HepG2 (cell line): ENCODE results near the gene WWTR1. TPM values are rescaled to one million over a fixed set of nuclear protein-coding genes. Genes with fewer than 3 reads are reported as not detected.
A peak's percentile ranks its signal among the peaks of the same experiment; 100 is the strongest.

Source experiments
- ATAC-seq: fragments of 200-7000 bp; cut with Tn5 transposase; 3 replicates; pipeline ENCODE4 v1.9.1; 2020; ENCODE audit warnings: mild to moderate bottlenecking, moderate library complexity
- BruUV-seq: library from RNA; stranded (reverse); fragments of 400-500 nt; replicated peaks from 2 replicates; lab custom pipeline; 2021; lab: Mats Ljungman, UMichigan
- CTCF ChIA-PET: fragments of 300-600 bp; formaldehyde crosslinking; extraction: SDS; loops from one replicate; lab custom pipeline; 2021; ENCODE audit warnings: low total read pairs, inconsistent platforms, low intra/inter-chr PET ratio; lab: Yijun Ruan, JAX
- POLR2A ChIA-PET: fragments of 350-600 bp; sonication (Branson Sonifier 250); formaldehyde crosslinking; loops from one replicate; lab custom pipeline; 2020; ENCODE audit warnings: antibody characterized with exemption, inconsistent platforms; lab: Yijun Ruan, JAX
- DNase-seq: peaks from one replicate; pipeline ENCODE4 v3.0.0-alpha.2; 2015; ENCODE audit warnings: low spot score
- FAIRE-seq: peaks from 3 replicates; lab custom pipeline; 2011; peaks lifted over from hg19 to GRCh38; lab: Jason Lieb, UNC
- H2AFZ ChIP-seq: one replicate; pipeline ENCODE4 v1.6.1; 2011; ENCODE audit warnings: low read length, inconsistent platforms
- H3K27ac ChIP-seq: fragments of 300-600 bp; 3 replicates; pipeline ENCODE4 v1.8.0; 2011; ENCODE audit warnings: mixed run types, mild to moderate bottlenecking, mixed read lengths, low read length, inconsistent platforms; ENCODE audit not compliant: insufficient read depth; ENCODE audit errors: extremely low read length
- H3K27me3 ChIP-seq, 2 experiments: fragments of 200-600 bp in 1 of 2; 2 replicates in 1 of 2; 3 replicates in 1 of 2; pipeline versions ENCODE4 v1.6.0 to v1.8.0; 2011; ENCODE audit warnings: low read length in 2 of 2, mild to moderate bottlenecking in 2 of 2, moderate library complexity in 2 of 2, inconsistent platforms in 1 of 2; ENCODE audit not compliant: insufficient read depth in 2 of 2, control insufficient read depth in 1 of 2
- H3K36me3 ChIP-seq, 2 experiments: fragments of 200-600 bp in 1 of 2; replicated peaks in 1 of 2; 2 replicates in 1 of 2; 3 replicates in 1 of 2; pipeline versions ENCODE4 v1.5.1 to v1.8.0; 2011; ENCODE audit warnings: low read length in 2 of 2, inconsistent platforms in 1 of 2; ENCODE audit not compliant: insufficient read depth in 2 of 2, control insufficient read depth in 1 of 2
- H3K4me1 ChIP-seq: 2 replicates; pipeline ENCODE4 v1.5.1; 2012; ENCODE audit warnings: low read length, inconsistent platforms; ENCODE audit not compliant: insufficient read depth
- H3K4me2 ChIP-seq: 2 replicates; pipeline ENCODE4 v1.6.0; 2011; ENCODE audit warnings: low read depth, low read length, inconsistent platforms
- H3K4me3 ChIP-seq, 3 experiments: fragments of 200-600 bp in 1 of 3; sonication (generic), shearing (Covaris generic) in 1 of 3; replicated peaks in 1 of 3; 2 replicates each; pipeline ENCODE4 v1.5.1; 2011 to 2016; ENCODE audit warnings: low read length in 3 of 3, inconsistent platforms in 2 of 3, low read depth in 2 of 3, mild to moderate bottlenecking in 2 of 3, control low read depth in 1 of 3, mixed read lengths in 1 of 3; ENCODE audit not compliant: insufficient read depth in 1 of 3
- H3K79me2 ChIP-seq: one replicate; pipeline ENCODE4 v1.6.1; 2011; ENCODE audit warnings: low read length, inconsistent platforms; ENCODE audit not compliant: insufficient read depth
- H3K9ac ChIP-seq: 2 replicates; pipeline ENCODE4 v1.6.0; 2011; ENCODE audit warnings: mild to moderate bottlenecking, low read depth, low read length, inconsistent platforms; ENCODE audit not compliant: insufficient read depth
- H3K9me3 ChIP-seq: 2 replicates; pipeline ENCODE4 v1.5.1; 2012; ENCODE audit warnings: mild to moderate bottlenecking, low read length
- H4K20me1 ChIP-seq: 2 replicates; pipeline ENCODE4 v1.6.0; 2011; ENCODE audit warnings: inconsistent platforms, mild to moderate bottlenecking, low read length, moderate library complexity; ENCODE audit not compliant: insufficient read depth
- ARNT2 ChIP-seq: sonication (generic); formaldehyde crosslinking; IDR thresholded peaks from 2 replicates; pipeline ENCODE4 v1.8.0; 2022; ENCODE audit warnings: mild to moderate bottlenecking, low read depth, missing genetic modification reagents, moderate library complexity
- CEBPG ChIP-seq: IDR thresholded peaks from 2 replicates; pipeline ENCODE4 v1.6.1; 2016
- CREM ChIP-seq, 2 experiments: sonication (generic) in 1 of 2; formaldehyde crosslinking in 1 of 2; IDR thresholded peaks; 2 replicates each; pipeline versions ENCODE4 v1.4.0 to v1.6.1; 2016 to 2020; ENCODE audit warnings: antibody characterized with exemption in 1 of 2, mild to moderate bottlenecking in 1 of 2, missing genetic modification reagents in 1 of 2
- FOXA1 ChIP-seq, 2 experiments: fragments of 450-650 bp in 1 of 2; sonication (generic) in 1 of 2; formaldehyde crosslinking in 1 of 2; IDR thresholded peaks; 2 replicates each; pipeline versions ENCODE4 v1.4.0 to v1.6.1; 2016 to 2020; ENCODE audit warnings: missing genetic modification reagents in 1 of 2
- FOXA3 ChIP-seq: IDR thresholded peaks from 2 replicates; pipeline ENCODE4 v1.6.1; 2016; ENCODE audit warnings: missing genetic modification reagents, missing compliant biosample characterization
- HDAC1 ChIP-seq: sonication (generic); formaldehyde crosslinking; IDR thresholded peaks from 2 replicates; pipeline ENCODE4 v1.5.1; 2020; ENCODE audit warnings: mild to moderate bottlenecking, missing genetic modification reagents
- HDAC2 ChIP-seq: sonication (generic); formaldehyde crosslinking; IDR thresholded peaks from 2 replicates; pipeline ENCODE4 v1.4.0; 2020; ENCODE audit warnings: missing genetic modification reagents
- IRF9 ChIP-seq: sonication (generic); formaldehyde crosslinking; IDR thresholded peaks from 2 replicates; pipeline ENCODE4 v1.8.0; 2022; ENCODE audit warnings: missing genetic modification reagents, mild to moderate bottlenecking, borderline replicate concordance
- KMT2B ChIP-seq: IDR thresholded peaks from 2 replicates; pipeline ENCODE4 v1.6.1; 2016; ENCODE audit warnings: missing genetic modification reagents, missing compliant biosample characterization
- LCORL ChIP-seq, 2 experiments: fragments of 450-650 bp in 1 of 2; sonication (generic) in 1 of 2; formaldehyde crosslinking in 1 of 2; IDR thresholded peaks; 2 replicates each; pipeline versions ENCODE4 v1.5.0 to v1.6.1; 2017 to 2020; ENCODE audit warnings: antibody characterized with exemption in 1 of 2, missing genetic modification reagents in 1 of 2
- PHF21A ChIP-seq: sonication (generic); formaldehyde crosslinking; IDR thresholded peaks from 2 replicates; pipeline ENCODE4 v1.5.0; 2020; ENCODE audit warnings: mild to moderate bottlenecking, missing genetic modification reagents
- PITX1 ChIP-seq: sonication (generic); formaldehyde crosslinking; IDR thresholded peaks from 2 replicates; pipeline ENCODE4 v1.5.1; 2020; ENCODE audit warnings: mild to moderate bottlenecking, missing genetic modification reagents
- POGZ ChIP-seq: sonication (generic); formaldehyde crosslinking; IDR thresholded peaks from 2 replicates; pipeline ENCODE4 v1.4.0; 2020; ENCODE audit warnings: mild to moderate bottlenecking, missing genetic modification reagents
- RARA ChIP-seq: IDR thresholded peaks from 2 replicates; pipeline ENCODE4 v1.6.1; 2016; ENCODE audit warnings: missing genetic modification reagents, missing compliant biosample characterization
- SAP130 ChIP-seq: IDR thresholded peaks from 2 replicates; pipeline ENCODE4 v1.6.1; 2016; ENCODE audit warnings: low read depth
- SOX6 ChIP-seq, 2 experiments: fragments of 450-650 bp in 1 of 2; sonication (generic) in 1 of 2; formaldehyde crosslinking in 1 of 2; IDR thresholded peaks; 2 replicates each; pipeline versions ENCODE4 v1.4.0 to v1.6.1; 2017 to 2020; ENCODE audit warnings: antibody characterized with exemption in 1 of 2, mild to moderate bottlenecking in 1 of 2, missing genetic modification reagents in 1 of 2
- ZBTB33 ChIP-seq: sonication (generic); formaldehyde crosslinking; IDR thresholded peaks from 2 replicates; pipeline ENCODE4 v1.4.0; 2020; ENCODE audit warnings: missing genetic modification reagents
- ZMYM4 ChIP-seq: sonication (generic); formaldehyde crosslinking; IDR thresholded peaks from 2 replicates; pipeline ENCODE4 v1.8.1; 2023; ENCODE audit warnings: mild to moderate bottlenecking, missing genetic modification reagents
- ZNF101 ChIP-seq: sonication (generic); formaldehyde crosslinking; IDR thresholded peaks from 2 replicates; pipeline ENCODE4 v1.4.0; 2020; ENCODE audit warnings: mild to moderate bottlenecking, low read depth, missing genetic modification reagents, borderline replicate concordance
- ZNF296 ChIP-seq: sonication (generic); formaldehyde crosslinking; conservative IDR thresholded peaks from 2 replicates; pipeline ENCODE4 v1.5.0; 2020; ENCODE audit warnings: mild to moderate bottlenecking, missing genetic modification reagents
- ZNF841 ChIP-seq: sonication (generic); formaldehyde crosslinking; IDR thresholded peaks from 2 replicates; pipeline ENCODE4 v1.8.1; 2023; ENCODE audit warnings: missing genetic modification reagents, borderline replicate concordance
- WGBS: methylation state at CpG from one replicate; pipeline ENCODE4 v1.1.6; 2017; ENCODE audit warnings: low lambda C conversion rate; 5-methylcytosine and 5-hydroxymethylcytosine counted together
- in situ Hi-C: cut with HindIII; loops from 2 replicates; pipeline ENCODE4 v1.10.0; 2017; ENCODE audit warnings: low pct_unique_long_range_greater_than_20kb; ENCODE audit not compliant: extremely low pct_ligation_motif_present
- intact Hi-C: fragments of 100-400 bp; cut with micrococcal nuclease; formaldehyde crosslinking; loops from one replicate; pipeline ENCODE4 v1.10.0; 2022; ENCODE audit not compliant: unreplicated experiment
- polyA plus RNA-seq, 8 experiments: library from polyadenylated mRNA; depleted of rRNA in 3 of 8; stranded (reverse) in 7 of 8; unstranded in 1 of 8; fragments of >200 nt; fragmentation: Illumina TruSeq in 4 of 8; extraction: Trizol in 4 of 8; gene quantifications; 2 replicates each; pipeline versions ENCODE4 v1.2.1 to v1.2.3, GENCODE V29; 2011 to 2016; ENCODE audit warnings: low read depth in 4 of 8, missing spikeins in 1 of 8, mixed read lengths in 1 of 8; ENCODE audit not compliant: insufficient read depth in 1 of 8
- total RNA-seq, 5 experiments: library from RNA; depleted of rRNA; stranded (reverse); fragments of >200 nt; fragmentation: Illumina TruSeq; extraction: Trizol; gene quantifications; 2 replicates each; pipeline ENCODE4 v1.2.3, GENCODE V29; 2016; ENCODE audit warnings: low read depth in 1 of 5

Gene WWTR1
- total and polyA plus RNA-seq, 2 of the 13 experiments (the other 11 are each of a cell fraction or from before 2014, with no cell fraction given): 19.7 to 139 TPM

DNA sequence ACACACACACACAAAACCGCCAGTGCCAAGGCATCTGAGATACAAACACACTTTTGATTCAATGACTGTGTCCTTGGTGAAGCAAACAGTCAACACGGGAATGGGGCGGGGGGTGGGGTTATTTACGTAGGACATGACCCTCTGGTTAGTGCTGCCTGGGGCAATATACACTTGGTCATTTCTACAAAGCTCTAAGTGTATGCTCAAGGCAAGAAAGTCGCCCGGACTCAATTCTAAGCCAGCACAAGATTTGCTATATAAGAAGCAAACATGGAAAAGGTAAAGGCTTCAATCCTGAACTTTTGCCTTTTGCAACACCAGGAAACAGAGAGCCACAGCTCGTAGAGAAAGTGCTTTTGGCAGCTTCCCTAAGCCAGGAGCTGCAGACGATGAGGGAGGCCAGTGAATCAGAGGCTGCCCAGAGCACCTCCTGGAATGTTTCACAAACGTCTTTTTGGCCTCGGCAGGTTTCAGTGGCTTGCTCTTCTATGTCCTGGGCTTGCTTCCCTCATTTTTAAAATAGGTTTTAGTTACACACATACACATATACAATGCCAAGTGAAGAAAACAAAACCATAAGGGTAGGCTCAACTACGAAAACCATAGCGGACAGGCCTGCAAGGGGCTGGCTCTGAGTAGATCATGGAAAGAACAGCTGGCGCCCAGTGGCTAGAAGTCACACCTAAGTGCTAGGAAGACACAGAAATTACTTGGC is 109.7 kb downstream of the WWTR1 start:
- Histone ChIP-seq H3K4me3 (no peak overlapping the region), H3K4me1 (peaks cover 53% of the 10 kb centered on the region), H3K4me2 (peak overlapping the region; percentile 42), H3K27me3 (no peaks in the 10 kb centered on the region), H3K9me3 (no peaks in the 10 kb centered on the region), H3K36me3 (peaks cover 9 to 35% of the 10 kb centered on the region in 2 experiments), H4K20me1 (peaks cover 32% of the 10 kb centered on the region; the same call in 1 of the 2 replicates), H3K27ac (peak overlapping the region; percentile 67), H3K79me2 (peaks cover 40% of the 10 kb centered on the region), H2AFZ (no peak overlapping the region), H3K9ac (no peak overlapping the region)
- ATAC-seq (peak; percentile 84), FAIRE-seq (peak; percentile 61), DNase-seq (peak; percentile 58)
- in situ Hi-C loops: no loop called here
- CTCF ChIA-PET: no interaction called here
- intact Hi-C loops: no loop called here
- BruUV-seq: no TSS peak
- 61% methylated on average over 12 of the region's 13 CpGs for WGBS
- POLR2A ChIA-PET: no interaction called here
- TF ChIP-seq POGZ: peak; percentile 24; the same call in 1 of the 2 replicates
- TF ChIP-seq FOXA3 (CRISPR knock-in tag): peak; percentile 66
- no peak for TF ChIP-seq LCORL (IDR thresholded peaks at IDR 0.05)
- TF ChIP-seq LCORL (CRISPR knock-in tag; IDR thresholded peaks at IDR 0.05): peak; percentile 38; the same call in 1 of the 2 replicates
- TF ChIP-seq PITX1 (CRISPR knock-in tag): no peak
- no peak for TF ChIP-seq FOXA1 (IDR thresholded peaks at IDR 0.05)
- peak; percentile 61 for TF ChIP-seq FOXA1 (CRISPR knock-in tag; IDR thresholded peaks at IDR 0.05)
- 0 out of 2 replicates have a peak, but pooled peaks have one; percentile 23 for TF ChIP-seq RARA (CRISPR knock-in tag)
- no peak for TF ChIP-seq ZNF841 (CRISPR knock-in tag)
- TF ChIP-seq HDAC2 (CRISPR knock-in tag): peak; percentile 36; the same call in 1 of the 2 replicates
- TF ChIP-seq ZNF296 (CRISPR knock-in tag): no peak
- peak; percentile 65; the same call in 1 of the 2 replicates for TF ChIP-seq ZBTB33 (CRISPR knock-in tag)
- TF ChIP-seq CREM (IDR thresholded peaks at IDR 0.05): no peak
- no peak for TF ChIP-seq CREM (CRISPR knock-in tag; IDR thresholded peaks at IDR 0.05)
- peak; percentile 11; the same call in 1 of the 2 replicates for TF ChIP-seq HDAC1
- peak; percentile 19; the same call in 1 of the 2 replicates for TF ChIP-seq SAP130
- TF ChIP-seq IRF9: no peak
- no peak for TF ChIP-seq SOX6 (IDR thresholded peaks at IDR 0.05)
- TF ChIP-seq SOX6 (CRISPR knock-in tag; IDR thresholded peaks at IDR 0.05): peak; percentile 40; the same call in 1 of the 2 replicates
- peak; percentile 26; the same call in 1 of the 2 replicates for TF ChIP-seq ARNT2 (CRISPR knock-in tag)
- TF ChIP-seq ZMYM4: 0 out of 2 replicates have a peak, but pooled peaks have one; percentile 20
- TF ChIP-seq KMT2B (CRISPR knock-in tag): peak; percentile 49; the same call in 1 of the 2 replicates
- no peak for TF ChIP-seq ZNF101
- TF ChIP-seq PHF21A (CRISPR knock-in tag): 0 out of 2 replicates have a peak, but pooled peaks have one; percentile 37
- peak; percentile 31 for TF ChIP-seq CEBPG (CRISPR knock-in tag)
